GM18873 (cell line): ENCODE measurements around the gene GPR132.

Experiments used
- ATAC-seq: cut with Tn5 transposase; IDR thresholded peaks from one replicate; pipeline ENCODE4 v1.9.1; 2021; ENCODE audit warnings: mild to moderate bottlenecking, moderate library complexity, moderate number of reproducible peaks; ENCODE audit not compliant: unreplicated experiment, low FRiP score

The GPR132 gene

DNA sequence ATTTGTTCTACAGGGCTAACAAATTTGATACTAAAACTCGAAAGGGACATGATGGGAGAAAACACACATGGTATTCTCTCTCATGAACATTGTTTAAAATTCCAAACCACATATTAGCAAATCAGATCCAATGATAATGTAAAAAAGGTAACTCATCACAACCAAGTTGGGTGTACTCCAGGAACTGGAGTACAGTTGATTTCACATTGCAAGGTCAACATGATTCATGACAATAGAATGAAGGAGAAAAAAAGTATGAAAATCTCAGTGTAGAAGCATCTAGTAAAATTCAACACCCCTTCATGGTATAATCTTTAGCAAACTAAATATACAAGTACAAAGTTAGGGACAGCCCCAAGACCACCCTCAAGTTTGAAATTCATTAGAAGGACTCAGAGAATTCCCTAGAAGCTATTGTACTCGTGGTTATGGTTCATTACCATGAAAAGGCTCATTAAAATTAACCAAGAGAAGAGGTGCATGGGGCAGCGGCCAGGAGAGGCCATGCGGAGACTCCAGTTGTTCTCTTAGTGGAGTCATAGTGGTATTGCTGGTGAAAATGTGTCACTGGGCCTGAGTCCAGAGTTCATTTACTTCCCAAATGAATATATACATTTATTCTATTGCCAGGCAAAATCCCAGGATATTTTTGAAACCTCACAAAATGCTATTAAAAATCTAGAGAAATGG is 41.3 kb downstream of the GPR132 start:
- ATAC-seq: no peak

DNA sequence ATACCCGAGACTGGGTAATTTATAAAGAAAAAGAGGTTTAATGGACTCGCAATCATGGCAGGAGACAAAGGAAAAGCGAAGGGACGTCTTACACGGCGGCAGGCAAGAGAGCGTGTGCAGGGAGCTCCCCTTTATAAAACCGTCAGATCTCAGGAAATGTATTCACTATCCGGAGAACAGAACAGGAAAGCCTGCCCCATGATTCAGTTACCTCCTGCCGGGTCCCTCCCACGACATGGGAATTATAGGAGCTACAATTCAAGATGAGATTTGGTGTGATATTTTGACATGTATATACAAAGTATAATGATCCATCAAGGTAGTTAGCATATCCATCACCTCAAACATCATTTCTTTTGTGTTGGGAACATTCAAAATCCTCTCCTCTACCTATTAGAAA is 42.1 kb downstream of the GPR132 start:
- ATAC-seq: no peak

DNA sequence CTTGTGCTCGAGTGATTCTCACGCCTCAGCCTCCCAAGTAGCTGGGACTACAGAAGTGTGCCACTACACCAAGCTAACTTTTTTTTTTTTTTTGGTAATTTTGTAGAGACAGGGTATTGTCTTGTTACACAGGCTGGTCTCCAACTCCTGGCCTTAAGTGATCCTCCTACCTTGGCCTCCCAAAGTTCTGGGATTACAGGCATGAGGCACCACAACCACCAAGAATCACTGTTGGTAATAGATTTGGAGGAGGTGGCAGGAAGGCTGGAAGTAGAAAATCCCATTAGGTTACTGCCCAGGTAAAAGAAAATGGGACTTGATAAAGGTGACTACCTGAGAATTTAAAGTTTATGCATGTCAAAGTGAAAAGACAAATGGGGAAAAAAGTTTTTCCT is 43.0 kb downstream of the GPR132 start:
- no peak for ATAC-seq

DNA sequence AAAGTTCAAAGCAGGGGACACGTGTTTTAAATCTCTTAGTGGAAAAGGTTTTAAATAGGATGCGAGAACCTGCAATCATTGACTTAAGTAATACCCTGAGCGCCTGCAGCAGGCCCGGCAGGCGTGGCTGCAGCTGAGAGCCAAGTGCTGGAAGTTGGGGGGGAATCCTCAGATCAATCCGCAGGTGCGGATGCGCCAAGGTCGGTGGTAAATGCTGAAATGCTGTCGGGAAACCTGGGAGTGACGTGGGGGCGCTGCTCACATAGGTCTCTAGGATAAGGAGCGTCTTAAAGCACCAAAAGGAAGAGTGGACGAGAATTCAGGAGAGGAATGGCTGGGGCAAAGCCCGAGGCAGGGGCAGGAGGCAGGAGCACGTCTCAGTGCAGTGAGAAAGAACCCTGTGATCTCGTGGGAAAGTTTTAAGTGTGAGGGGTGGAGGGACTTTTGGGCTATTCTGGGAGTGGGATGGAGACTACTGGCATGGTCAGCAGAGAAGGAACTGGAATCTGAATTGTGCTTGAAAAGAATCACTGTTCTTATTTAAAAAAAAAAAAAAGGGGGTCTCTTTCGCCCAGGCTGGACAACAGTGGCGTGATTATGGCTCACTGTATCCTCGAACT is 43.5 kb downstream of the GPR132 start:
- no peak for ATAC-seq

DNA sequence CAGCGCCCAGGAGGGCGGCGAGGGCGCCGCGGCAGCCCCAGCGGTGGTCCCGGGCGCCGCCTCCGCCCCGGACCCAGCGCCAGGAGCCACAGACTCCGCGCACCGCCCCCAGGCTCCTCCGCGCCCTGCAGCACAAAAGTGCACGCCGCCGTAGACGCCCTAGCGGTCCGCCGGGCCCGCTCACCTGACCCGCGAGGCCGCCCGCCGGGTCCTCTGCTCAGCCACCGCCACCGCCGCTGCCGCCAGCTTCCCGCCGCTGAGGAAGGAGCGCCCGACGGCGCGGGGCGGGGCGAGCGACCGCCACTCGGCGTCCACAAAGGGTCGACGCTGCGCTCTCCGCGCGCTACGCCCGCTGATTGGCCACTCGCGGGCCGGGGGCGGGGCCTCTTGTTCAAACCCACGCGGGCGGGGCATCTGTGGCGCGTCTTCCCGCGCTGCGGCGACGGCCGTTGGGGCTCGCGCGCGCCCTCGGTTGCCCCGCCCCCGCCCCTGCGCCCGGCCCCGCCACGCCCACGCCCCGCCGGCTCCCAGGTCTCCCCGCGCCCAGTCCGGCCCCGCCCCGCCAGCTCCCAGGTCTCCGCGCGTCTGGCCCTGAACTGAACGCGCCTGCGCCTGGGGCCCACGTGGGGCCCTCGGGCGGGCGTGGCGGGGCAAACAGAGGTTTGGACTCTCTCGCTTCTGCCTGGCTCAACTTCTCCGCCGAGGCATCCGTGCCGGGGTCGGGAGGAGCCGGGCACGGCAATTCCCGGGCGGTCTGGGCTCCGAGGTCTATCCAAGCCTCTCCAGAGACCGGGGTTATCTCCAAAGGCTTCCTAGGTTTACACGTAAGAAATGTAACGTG is 44.2 kb downstream of the GPR132 start, which contains the start of gene CDCA4:
TSS of gene CDCA4 (minus strand) at position 269 of the 841 bp plus-strand sequence. CDS start 9,154 bp downstream, outside the sequence.
- ATAC-seq: peak; percentile 47

DNA sequence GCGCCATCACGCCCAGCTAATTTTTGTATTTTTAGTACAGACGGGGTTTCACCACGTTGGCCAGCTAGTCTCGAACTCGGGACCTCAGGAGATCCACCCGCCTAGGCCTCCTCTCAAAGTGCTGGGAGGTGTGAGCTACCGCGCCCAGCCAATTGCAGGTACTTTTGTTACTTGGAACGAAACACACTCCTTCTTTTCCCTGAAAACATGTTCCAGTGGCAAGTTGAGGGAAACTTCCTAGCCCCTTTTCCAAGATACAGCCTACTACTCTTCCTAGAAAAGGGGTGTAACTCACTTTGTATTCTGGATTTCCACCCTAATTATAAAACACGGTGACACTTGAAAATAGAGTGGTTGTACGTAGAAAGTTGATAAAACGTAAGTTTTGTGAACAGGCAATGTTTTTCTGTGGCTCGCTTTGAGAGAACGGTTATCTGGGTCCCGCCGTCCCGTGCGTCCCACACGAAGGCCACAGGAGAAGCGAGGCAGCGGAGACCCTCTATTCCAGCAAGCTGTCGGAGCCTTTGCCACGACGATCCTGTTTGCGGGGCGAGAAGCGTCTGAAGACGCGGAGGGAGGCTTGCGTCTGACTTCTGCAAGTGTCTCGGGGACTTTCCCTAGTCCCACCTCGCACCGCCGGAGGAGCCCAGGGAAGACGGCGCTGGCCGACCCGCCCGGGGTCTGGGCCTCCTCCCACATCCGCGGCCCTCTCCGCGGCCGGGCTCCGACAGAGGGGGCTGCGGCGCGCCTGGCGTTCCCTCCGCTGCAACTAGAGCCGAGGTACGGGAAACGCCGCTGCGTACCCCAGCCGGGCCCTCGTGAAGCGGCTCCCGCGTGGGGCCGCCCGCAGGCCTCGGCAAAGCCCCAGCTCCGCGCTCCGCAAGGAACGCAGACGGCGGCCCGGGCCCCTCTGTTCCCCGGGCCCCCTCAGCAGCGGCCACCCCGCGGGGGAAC is 45.1 kb downstream of the GPR132 start:
- ATAC-seq: peak; percentile 18

DNA sequence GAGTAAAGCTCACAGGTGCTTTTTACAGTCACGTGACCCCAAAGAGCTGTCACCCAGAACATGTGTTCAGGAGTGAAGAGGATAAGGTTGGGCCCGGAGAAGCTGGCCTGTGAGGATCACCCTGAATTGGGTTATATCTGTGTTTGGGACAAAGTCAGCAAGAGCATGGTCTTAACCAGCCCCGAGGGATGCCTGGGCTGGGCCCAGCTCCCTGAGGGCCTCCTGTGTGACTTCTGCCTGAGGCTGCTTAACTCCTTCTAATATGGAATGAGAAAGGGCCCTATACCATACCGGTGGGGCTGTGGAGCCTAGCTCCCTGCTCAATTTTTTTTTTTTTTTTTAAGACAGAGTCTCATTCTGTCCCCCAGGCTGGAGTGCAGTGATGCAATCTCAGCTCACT is 46.8 kb downstream of the GPR132 start:
- ATAC-seq: no peak

DNA sequence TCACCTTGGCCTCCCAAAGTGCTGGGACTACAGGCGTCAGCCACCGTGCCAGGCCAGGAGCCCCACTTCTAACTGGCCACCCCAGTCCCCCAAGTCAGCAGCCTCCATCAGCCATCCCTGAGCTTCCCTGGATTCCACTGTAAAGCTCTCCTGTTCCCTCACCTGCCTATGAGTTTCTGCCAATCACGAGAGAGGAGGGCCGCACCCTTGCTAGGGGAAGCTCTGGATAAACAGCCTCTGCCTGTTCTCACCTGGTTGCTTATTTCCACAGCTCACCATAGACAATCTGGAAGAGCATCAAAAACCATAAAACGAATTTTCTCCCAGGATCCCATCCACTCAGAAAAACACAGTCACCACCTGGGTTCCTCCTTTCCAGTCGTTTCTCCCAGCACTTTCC is 49.3 kb downstream of the GPR132 start:
- ATAC-seq: no peak

DNA sequence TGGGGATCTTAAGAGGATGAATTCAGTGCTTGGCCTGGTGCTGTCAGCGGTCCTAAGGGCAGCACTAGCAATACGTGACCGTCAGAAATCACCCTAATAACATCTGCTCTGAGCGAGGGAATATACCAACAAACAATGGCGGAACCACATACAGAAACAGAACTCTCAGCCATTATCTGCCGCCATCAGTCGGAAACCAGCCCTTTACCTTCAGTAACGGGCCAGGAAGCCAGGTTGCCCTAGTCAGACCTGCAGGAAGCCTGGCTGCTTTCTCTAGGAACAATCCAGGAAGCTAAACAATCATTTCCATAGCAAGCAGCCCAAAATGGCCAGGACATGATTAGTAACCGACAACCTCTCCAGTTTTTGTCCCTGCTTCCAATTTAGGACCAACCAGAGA is 50.0 kb downstream of the GPR132 start:
- ATAC-seq: no peak

DNA sequence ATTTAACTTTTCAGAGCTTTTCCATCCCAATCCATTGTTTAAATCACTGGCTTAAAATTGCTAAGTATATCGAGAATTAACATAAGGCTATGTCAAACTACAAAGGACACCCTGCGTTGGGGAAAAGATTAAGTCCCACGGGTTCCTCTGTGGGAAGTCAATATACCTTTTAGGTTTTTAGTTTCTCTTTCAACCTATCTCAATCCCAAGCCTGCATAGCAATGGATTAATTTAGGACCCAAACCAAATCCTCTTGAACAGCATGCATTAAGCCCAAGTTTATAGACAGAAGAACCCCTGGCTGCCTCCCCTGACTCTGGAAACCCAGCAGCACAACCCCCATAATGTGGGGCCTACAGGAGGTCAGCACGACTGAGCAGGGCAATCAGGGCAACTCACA is 50.6 kb downstream of the GPR132 start:
- ATAC-seq: no peak

DNA sequence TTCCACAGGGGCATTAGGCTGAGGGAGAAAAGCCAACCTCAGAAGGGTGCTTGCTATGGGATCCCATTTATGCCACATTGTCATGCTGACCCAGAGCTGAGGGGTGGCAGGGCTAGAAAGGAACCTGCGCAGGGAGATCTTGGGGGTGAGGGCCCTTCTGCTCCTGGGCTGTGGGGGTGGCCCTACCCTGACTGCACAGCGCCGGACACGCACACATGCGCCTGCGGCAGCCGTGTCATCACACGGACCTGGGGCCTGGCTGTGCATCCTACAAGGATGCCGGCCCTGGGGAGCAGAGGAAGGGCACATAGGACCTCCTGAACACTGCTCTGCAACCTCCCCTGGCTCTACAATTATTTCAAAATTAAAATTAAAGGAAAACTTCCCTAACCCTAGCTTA is 51.2 kb downstream of the GPR132 start:
- ATAC-seq: no peak

DNA sequence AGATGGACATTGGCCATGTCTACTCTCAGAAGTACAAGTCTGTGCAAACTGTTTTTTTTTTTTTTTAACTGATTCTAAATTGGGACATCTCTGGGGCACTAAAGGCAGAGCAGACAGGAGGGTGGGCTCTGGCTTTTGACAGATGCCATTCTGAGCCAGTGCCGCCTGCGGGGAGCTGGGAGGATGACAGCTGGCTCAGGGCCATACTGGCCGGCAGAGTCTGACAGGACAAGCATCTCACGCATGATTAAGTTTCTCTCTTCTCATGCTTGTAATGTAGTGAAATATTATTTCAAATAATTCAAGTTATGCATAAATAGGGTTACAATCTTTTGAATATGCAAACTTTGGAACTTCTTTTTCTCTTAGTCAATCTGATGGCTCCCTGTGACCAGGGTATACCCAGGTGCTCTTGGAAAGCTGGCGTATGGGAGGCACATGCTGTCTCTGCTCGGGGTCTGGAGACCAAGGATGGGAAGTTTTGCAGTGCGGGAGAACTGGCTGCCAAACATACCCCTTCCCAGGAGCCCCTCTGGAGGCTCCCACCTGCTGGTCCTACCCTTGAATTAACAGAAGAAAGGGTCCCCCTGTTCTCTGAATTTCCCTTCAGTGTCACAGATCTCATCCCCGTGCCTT is 52.0 kb downstream of the GPR132 start:
- ATAC-seq: no peak

DNA sequence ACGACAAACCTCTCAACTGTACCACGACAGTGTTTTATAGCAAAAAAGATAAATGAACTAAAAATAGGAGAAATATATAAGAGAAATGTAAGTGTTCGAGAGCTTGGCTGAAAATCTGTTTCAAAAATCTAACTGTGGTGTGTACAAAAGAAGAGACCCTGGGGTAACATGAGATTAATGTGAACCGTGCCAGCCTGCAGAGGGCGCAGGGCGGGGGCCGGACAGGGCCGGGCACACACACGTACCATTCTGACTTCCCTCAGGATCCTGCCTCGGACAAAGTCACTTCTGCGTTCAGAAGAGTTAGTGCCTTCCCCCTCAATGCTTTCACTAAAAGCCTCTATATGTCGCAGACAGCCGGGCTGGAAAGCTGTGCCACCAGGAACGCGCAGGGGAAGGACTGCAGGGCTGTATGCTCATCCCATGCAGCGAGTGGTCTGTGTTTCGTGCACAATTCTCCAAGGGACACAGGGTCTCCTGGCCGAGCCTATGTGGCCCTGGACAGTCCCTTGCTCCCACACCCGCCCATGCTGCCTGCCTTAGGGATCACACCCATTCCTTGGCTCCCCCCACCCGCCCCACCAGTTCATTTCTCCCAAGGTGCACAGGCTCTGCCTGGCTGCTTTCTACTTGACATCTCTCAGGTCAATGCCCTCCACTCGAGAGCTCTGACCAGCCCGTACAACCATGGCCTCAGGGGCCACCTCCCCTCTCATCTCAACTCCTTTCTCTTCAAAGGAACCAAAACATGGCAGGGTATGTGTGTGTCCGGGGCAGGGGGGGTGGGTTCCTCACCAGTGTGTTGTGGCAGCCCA is 52.9 kb downstream of the GPR132 start:
- ATAC-seq: no peak

DNA sequence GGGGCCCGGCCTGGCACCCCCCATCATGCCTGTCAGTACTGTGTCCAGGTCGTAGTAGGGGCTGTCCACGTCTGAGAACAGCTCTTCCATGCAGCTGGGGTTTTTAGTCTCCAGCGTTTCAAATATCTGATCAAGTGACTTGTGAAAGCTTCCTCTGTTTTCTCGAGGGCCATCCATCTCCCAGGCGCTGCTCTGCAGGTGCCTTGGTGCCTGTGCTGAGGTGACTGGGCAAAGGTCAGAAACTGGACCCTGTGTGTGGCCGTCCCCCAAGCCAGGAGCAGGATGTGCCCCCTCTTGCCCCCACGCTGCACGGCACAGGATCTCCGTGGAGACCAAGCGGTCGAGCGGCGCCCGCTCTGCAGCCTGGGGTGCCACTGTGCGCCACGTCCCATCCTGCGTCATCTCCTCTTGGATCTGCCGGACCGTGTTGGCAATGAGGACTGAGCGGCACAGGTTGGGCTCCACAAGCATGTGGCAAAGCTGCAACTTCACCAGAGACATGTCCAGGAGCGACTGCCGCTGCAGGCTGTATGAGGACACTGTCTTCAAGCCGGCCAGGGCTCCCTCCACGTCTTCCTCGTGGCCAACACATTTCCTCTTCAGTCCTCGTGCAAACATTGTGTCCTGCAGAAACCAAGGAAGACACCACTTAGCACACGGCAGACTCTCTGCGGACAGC is 53.8 kb downstream of the GPR132 start:
- ATAC-seq: no peak

DNA sequence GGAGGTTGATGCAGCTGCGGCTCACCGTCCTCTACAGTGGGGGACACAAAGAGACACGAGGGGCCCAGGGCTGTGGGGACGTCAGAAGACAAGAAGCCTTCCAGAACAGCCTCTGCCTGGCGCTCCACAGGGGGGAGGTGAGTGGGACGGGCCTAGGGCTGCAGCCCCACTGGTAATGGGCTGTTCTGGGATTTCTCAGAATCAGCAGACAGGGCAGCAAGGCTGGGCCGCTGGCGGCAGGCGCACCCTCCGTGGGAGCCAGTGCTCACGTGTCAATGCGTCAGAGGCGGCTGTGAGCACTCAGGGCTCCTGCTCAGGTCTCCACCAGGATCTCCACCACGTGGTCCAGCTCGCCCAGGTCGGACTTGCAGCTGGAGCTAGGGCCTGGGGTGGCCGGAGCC is 54.3 kb downstream of the GPR132 start:
- no peak for ATAC-seq

DNA sequence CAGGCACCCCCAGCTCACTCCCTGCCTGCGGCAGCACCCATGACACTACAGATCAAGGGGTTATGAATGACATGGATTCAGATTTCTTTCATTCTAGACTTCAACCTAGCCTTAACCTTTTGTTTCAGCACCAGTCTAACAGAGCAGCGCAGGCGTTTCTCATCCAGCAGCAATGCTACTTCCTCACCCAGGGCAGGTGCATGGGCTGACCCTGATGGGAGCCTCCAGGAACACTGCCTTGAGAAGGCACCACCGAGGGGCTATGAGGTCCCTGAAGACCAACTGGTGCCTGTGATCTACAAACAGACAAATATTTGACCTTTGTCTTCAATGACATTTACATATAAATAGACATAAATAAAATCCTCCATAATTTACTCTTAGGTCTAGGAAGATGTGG is 55.1 kb downstream of the GPR132 start:
- ATAC-seq: no peak

DNA sequence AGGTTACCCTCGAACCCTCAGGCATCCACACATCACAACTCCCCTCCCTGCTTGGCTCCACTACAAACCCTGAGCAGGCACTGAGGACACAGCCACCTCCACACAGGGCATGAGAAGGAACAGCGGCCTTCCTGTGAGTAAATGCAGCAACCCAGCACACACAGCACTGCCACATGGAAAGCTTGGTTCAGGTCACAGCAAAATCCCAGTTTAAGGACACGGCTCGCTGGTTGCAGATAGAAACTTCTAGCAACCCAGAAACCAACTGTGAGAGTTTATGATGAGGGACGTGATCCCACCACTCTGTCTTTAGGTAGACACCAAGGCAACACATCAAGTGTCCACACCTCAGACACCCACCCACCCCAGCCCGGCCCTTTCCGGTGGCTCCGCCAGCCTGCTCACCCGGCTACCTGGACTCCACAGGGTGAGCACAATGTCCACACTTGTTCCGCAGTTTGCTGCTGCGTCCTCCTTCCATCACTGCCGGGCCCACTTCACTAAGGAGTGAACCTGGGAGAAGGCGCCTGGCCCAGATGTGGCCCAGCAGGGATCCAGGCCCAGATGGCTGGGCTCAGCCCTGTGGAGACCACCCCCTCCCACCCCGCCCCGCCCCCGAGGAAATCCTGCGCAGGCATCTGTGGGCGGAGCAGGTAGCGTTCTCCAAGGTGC is 57.5 kb downstream of the GPR132 start:
- no peak for ATAC-seq
